GM12892 (cell line): ENCODE data around the gene WWC2.

ENCODE experiments used
- POLR2AphosphoS5 ChIP-seq: IDR thresholded peaks from 2 replicates; pipeline ENCODE4 v1.6.1; 2011; ENCODE audit warnings: low read depth, low read length, control low read depth
- TAF1 ChIP-seq: IDR thresholded peaks from 2 replicates; pipeline ENCODE4 v1.6.1; 2011; ENCODE audit warnings: low read depth, mild to moderate bottlenecking, control low read depth, low read length, borderline replicate concordance

GRCh38 chr4:183300070-183300469, 201.0 kb downstream of the WWC2 start:
- TF ChIP-seq POLR2AphosphoS5 (no peak), TAF1 (no peak)
